B cell (primary cell): ENCODE measurements around the gene OR6C76. TPM values are rescaled to one million over a fixed set of nuclear protein-coding genes. Genes with fewer than 3 reads are reported as not detected.
"Not testable (repeated sequence)": the region's sequence is repeated elsewhere in the genome, so short reads cannot be mapped to it uniquely, and the experiment has no call there.

Source experiments
- ATAC-seq: fragments of 200-7000 bp; cut with Tn5 transposase; one replicate; pipeline ENCODE4 v1.10.0; 2021; ENCODE audit warnings: low read depth, mild to moderate bottlenecking, moderate number of reproducible peaks, moderate library complexity
- CTCF ChIA-PET: fragments of 350-600 bp; sonication (Branson Sonifier 250); formaldehyde crosslinking; loops from one replicate; lab custom pipeline; 2021; ENCODE audit warnings: antibody characterized with exemption, inconsistent platforms; lab: Charles Lee
- POLR2A ChIA-PET: fragments of 350-600 bp; sonication (Branson Sonifier 250); formaldehyde crosslinking; loops from one replicate; lab custom pipeline; 2021; ENCODE audit warnings: antibody characterized with exemption; lab: Charles Lee
- DNase-seq: peaks from one replicate; pipeline ENCODE4 v3.0.0; 2013
- H2AFZ ChIP-seq: 2 replicates; pipeline ENCODE4 v1.6.1; 2012; ENCODE audit warnings: mild to moderate bottlenecking, low read depth, low read length; ENCODE audit not compliant: insufficient read depth, poor library complexity, severe bottlenecking
- H3K27ac ChIP-seq, 2 donors: 1 replicate in 1 of 2; 2 replicates in 1 of 2; pipeline ENCODE4 v1.5.1; 2012 to 2013; ENCODE audit warnings: low read length in 2 of 2, mild to moderate bottlenecking in 2 of 2, moderate library complexity in 1 of 2
- H3K27me3 ChIP-seq, 4 experiments: fragments of 200-600 bp in 1 of 4; sonication (generic) in 1 of 4; replicated peaks in 1 of 4; 1 replicate in 2 of 4; 2 replicates in 2 of 4; pipeline versions ENCODE4 v1.6.1 to v1.7.0; 2013 to 2016; ENCODE audit warnings: low read length in 3 of 4, mild to moderate bottlenecking in 2 of 4, mixed read lengths in 1 of 4, moderate library complexity in 1 of 4; ENCODE audit not compliant: insufficient read depth in 4 of 4, control insufficient read depth in 3 of 4; ENCODE audit errors: control extremely low read depth in 1 of 4
- H3K36me3 ChIP-seq, 2 experiments: replicated peaks in 1 of 2; 1 replicate in 1 of 2; 2 replicates in 1 of 2; pipeline versions ENCODE4 v1.6.1 to v1.7.1; 2013; ENCODE audit warnings: low read length in 1 of 2; ENCODE audit not compliant: insufficient read depth in 2 of 2, control insufficient read depth in 1 of 2; ENCODE audit errors: control extremely low read depth in 1 of 2, extremely low read depth in 1 of 2
- H3K4me1 ChIP-seq, 2 donors: fragments of 200-600 bp in 1 of 2; sonication (generic) in 1 of 2; 1 replicate in 1 of 2; 2 replicates in 1 of 2; pipeline versions ENCODE4 v1.5.1 to v1.6.1; 2013 to 2017; ENCODE audit warnings: low read length in 2 of 2; ENCODE audit not compliant: control insufficient read depth in 2 of 2, insufficient read depth in 2 of 2
- H3K4me2 ChIP-seq: replicated peaks from 2 replicates; pipeline ENCODE3; 2012; ENCODE audit warnings: mild to moderate bottlenecking, low read depth, low read length; ENCODE audit not compliant: poor library complexity, severe bottlenecking
- H3K4me3 ChIP-seq, 5 experiments: fragments of 200-600 bp in 1 of 5; sonication (generic) in 1 of 5; 1 replicate in 3 of 5; 2 replicates in 2 of 5; pipeline versions ENCODE4 v1.5.1 to v1.7.0; 2011 to 2016; ENCODE audit warnings: low read length in 4 of 5, mild to moderate bottlenecking in 4 of 5, low read depth in 2 of 5, control low read depth in 1 of 5, moderate library complexity in 1 of 5; ENCODE audit not compliant: insufficient read depth in 1 of 5; ENCODE audit errors: control extremely low read depth in 1 of 5, extremely low read depth in 1 of 5
- H3K79me2 ChIP-seq: fragments of 200-600 bp; sonication (generic); one replicate; pipeline ENCODE4 v1.6.0; 2016; ENCODE audit warnings: low read length; ENCODE audit not compliant: control insufficient read depth, insufficient read depth
- H3K9ac ChIP-seq: fragments of 200-600 bp; sonication (generic); 2 replicates; pipeline ENCODE4 v1.6.1; 2017; ENCODE audit warnings: mild to moderate bottlenecking, low read length, moderate library complexity
- H3K9me3 ChIP-seq, 3 donors: one replicate each; pipeline versions ENCODE4 v1.6.1 to v1.7.1; 2013; ENCODE audit warnings: low read length in 2 of 3; ENCODE audit not compliant: control insufficient read depth in 2 of 3, insufficient read depth in 1 of 3; ENCODE audit errors: control extremely low read depth in 1 of 3
- H4K20me1 ChIP-seq: 2 replicates; pipeline ENCODE4 v1.6.0; 2012; ENCODE audit warnings: mild to moderate bottlenecking, low read length; ENCODE audit not compliant: insufficient read depth, control insufficient read depth, poor library complexity, severe bottlenecking
- H3K27ac Mint-ChIP-seq: one replicate; pipeline ENCODE4 v1.8.0; 2021; ENCODE audit warnings: mixed read lengths
- H3K27me3 Mint-ChIP-seq: one replicate; pipeline ENCODE4 v1.8.0; 2021; ENCODE audit warnings: mixed read lengths
- H3K4me1 Mint-ChIP-seq: one replicate; pipeline ENCODE4 v1.8.0; 2021; ENCODE audit warnings: mixed read lengths
- H3K4me3 Mint-ChIP-seq: one replicate; pipeline ENCODE4 v1.8.0; 2021; ENCODE audit warnings: mixed read lengths
- H3K9me3 Mint-ChIP-seq: one replicate; pipeline ENCODE4 v1.8.0; 2022; ENCODE audit warnings: mixed read lengths; ENCODE audit not compliant: insufficient read depth
- CTCF ChIP-seq: fragments of 200-600 bp; IDR thresholded peaks from one replicate; pipeline ENCODE4 v1.8.0; 2022; ENCODE audit warnings: antibody characterized with exemption, mild to moderate bottlenecking
- EZH2 ChIP-seq: IDR thresholded peaks from 2 replicates; pipeline ENCODE4 v1.6.1; 2012; ENCODE audit warnings: borderline replicate concordance, low read depth, mild to moderate bottlenecking, moderate library complexity, low read length; ENCODE audit not compliant: insufficient read depth, poor library complexity, severe bottlenecking
- WGBS: methylation state at CpG from one replicate; pipeline ENCODE4 v1.1.5; 2013; ENCODE audit warnings: missing lambda C conversion rate; ENCODE audit not compliant: insufficient coverage; 5-methylcytosine and 5-hydroxymethylcytosine counted together
- intact Hi-C: fragments of 100-400 bp; cut with micrococcal nuclease; formaldehyde crosslinking; loops from one replicate; pipeline ENCODE4 v1.10.0; 2022
- polyA plus RNA-seq: library from polyadenylated mRNA; depleted of rRNA; stranded (reverse); fragments of >200 nt; gene quantifications from 2 replicates; pipeline ENCODE4 v1.2.3, GENCODE V29; 2012
- total RNA-seq, 2 donors: library from RNA; stranded (reverse); fragments of 120-200 nt in 1 of 2; gene quantifications; 1 replicate in 1 of 2; 2 replicates in 1 of 2; pipeline versions ENCODE4 v1.2.3 to v1.2.4, GENCODE V29; 2013 to 2022

Gene OR6C76
- total and polyA plus RNA-seq, 2 donors (not counting 1 experiment from before 2014, with no cell fraction given), result not detected

- H3K27ac Mint-ChIP-seq, result no peak within 1 kb of the TSS
- no CpG with 5 or more reads among the region's 1 CpG for WGBS
These were observed 25.8 kb upstream of the OR6C76 start, which contains the start of gene OR6C65 for GRCh38 chr12:55400229-55400628. TSS of gene OR6C65 (plus strand) at chr12:55400529. CDS start at chr12:55400529, 0 bp downstream.

GRCh38 chr12:55407866-55408265 lies 18.2 kb upstream of the OR6C76 start:
- ATAC-seq, result no peak
- Histone ChIP-seq H3K9ac (no peak overlapping the region), H3K4me2 (no peak overlapping the region), H2AFZ (no peak overlapping the region), H3K27me3 (no peaks in the 10 kb centered on the region), H3K4me1 (no peaks in the 10 kb centered on the region), H3K36me3 (no peaks in the 10 kb centered on the region), H3K4me3 (no peak overlapping the region), H3K79me2 (no peaks in the 10 kb centered on the region), H3K9me3 (peaks cover 0 to 4% (median 0%) of the 10 kb centered on the region in 3 donors), H4K20me1 (no peaks in the 10 kb centered on the region), H3K27ac (no peak overlapping the region)
- Mint-ChIP-seq H3K27ac (no peak overlapping the region), H3K4me1 (no peaks in the 10 kb centered on the region), H3K27me3 (peaks cover 4% of the 10 kb centered on the region), H3K9me3 (peaks cover 5% of the 10 kb centered on the region), H3K4me3 (no peak overlapping the region)
- TF ChIP-seq EZH2 (no peak), CTCF (no peak)
- DNase-seq, result no peak
- CTCF ChIA-PET, result no interaction called here
- no CpG with 5 or more reads among the region's 1 CpG for WGBS
- intact Hi-C loops, result no loop called here
- POLR2A ChIA-PET, result no interaction called here

More at GRCh38 chr12:55400229-55400628, 25.8 kb upstream of the OR6C76 start, which contains the start of gene OR6C65:
- Histone ChIP-seq H4K20me1 (no peaks in the 10 kb centered on the region), H3K4me1 (no peaks in the 10 kb centered on the region), H3K36me3 (no peaks in the 10 kb centered on the region), H3K4me2 (no peak within 1 kb of the TSS), H3K9ac (no peak within 1 kb of the TSS), H2AFZ (no peak within 1 kb of the TSS), H3K79me2 (no peaks in the 10 kb centered on the region), H3K27ac (no peak within 1 kb of the TSS), H3K4me3 (no peak within 1 kb of the TSS), H3K9me3 (peaks cover 0 to 2% (median 0%) of the 10 kb centered on the region in 3 donors), H3K27me3 (no peaks in the 10 kb centered on the region)
- Mint-ChIP-seq H3K9me3 (peaks cover 2% of the 10 kb centered on the region), H3K4me3 (no peak within 1 kb of the TSS), H3K4me1 (no peaks in the 10 kb centered on the region), H3K27me3 (peaks cover 33% of the 10 kb centered on the region)
- DNase-seq (no peak), ATAC-seq (no peak)
- CTCF ChIA-PET, result no interaction called here
- intact Hi-C loops, result no loop called here
- POLR2A ChIA-PET, result no interaction called here
- TF ChIP-seq CTCF (no peak), EZH2 (no peak)

- H3K9me3 Mint-ChIP-seq, H3K4me2 ChIP-seq, H4K20me1 ChIP-seq, H2AFZ ChIP-seq, H3K4me1 ChIP-seq, H3K36me3 ChIP-seq, H3K9ac ChIP-seq, H3K27me3 ChIP-seq, H3K9me3 ChIP-seq, H3K4me3 Mint-ChIP-seq, intact Hi-C loops, ATAC-seq, CTCF ChIA-PET, H3K79me2 ChIP-seq, DNase-seq, H3K27ac ChIP-seq, H3K27ac Mint-ChIP-seq, H3K4me1 Mint-ChIP-seq, H3K27me3 Mint-ChIP-seq, H3K4me3 ChIP-seq, POLR2A ChIA-PET: not testable (repeated sequence)
- no CpG with 5 or more reads among the region's 1 CpG for WGBS
These were observed 16.9 kb upstream of the OR6C76 start for GRCh38 chr12:55409133-55409532.
